ENCODE data around the gene DDX1. TPM values are rescaled to one million over a fixed set of nuclear protein-coding genes. Genes with fewer than 3 reads are reported as not detected.

DDX1 gene
- total RNA-seq, 1 donor from 2014 or later: 48.1 TPM

GRCh38 chr2:15616429-15616828 is 24.8 kb downstream of the DDX1 start:
- H3K9me3 ChIP-seq: no peaks in the 10 kb centered on the region
- intact Hi-C loops (cut with DNase I): loop anchor here (5.0 kb wide), 1 partner anchor 799 kb away; no protein-coding TSS in a partner anchor

GRCh38 chr2:15616850-15617777 is 25.4 kb downstream of the DDX1 start:
- no peaks in the 10 kb centered on the region for H3K9me3 ChIP-seq
- TF ChIP-seq, protein P1, sequence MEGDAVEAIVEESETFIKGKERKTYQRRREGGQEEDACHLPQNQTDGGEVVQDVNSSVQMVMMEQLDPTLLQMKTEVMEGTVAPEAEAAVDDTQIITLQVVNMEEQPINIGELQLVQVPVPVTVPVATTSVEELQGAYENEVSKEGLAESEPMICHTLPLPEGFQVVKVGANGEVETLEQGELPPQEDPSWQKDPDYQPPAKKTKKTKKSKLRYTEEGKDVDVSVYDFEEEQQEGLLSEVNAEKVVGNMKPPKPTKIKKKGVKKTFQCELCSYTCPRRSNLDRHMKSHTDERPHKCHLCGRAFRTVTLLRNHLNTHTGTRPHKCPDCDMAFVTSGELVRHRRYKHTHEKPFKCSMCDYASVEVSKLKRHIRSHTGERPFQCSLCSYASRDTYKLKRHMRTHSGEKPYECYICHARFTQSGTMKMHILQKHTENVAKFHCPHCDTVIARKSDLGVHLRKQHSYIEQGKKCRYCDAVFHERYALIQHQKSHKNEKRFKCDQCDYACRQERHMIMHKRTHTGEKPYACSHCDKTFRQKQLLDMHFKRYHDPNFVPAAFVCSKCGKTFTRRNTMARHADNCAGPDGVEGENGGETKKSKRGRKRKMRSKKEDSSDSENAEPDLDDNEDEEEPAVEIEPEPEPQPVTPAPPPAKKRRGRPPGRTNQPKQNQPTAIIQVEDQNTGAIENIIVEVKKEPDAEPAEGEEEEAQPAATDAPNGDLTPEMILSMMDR (IDR thresholded peaks at IDR 0.05): no peak
- TF ChIP-seq POLR2AphosphoS5 (IDR thresholded peaks at IDR 0.05; ENCODE audit: insufficient read depth in 1 of 2, low read depth in 1 of 2) (no peak), POLR2A (IDR thresholded peaks at IDR 0.05) (no peak)
- no peak overlapping the region for H3K27ac ChIP-seq
- no peaks in the 10 kb centered on the region for H3K27me3 ChIP-seq
- DNase-seq (ENCODE audit: extremely low spot score in 2 of 2): no peak
- peaks cover 0 to 56% of the 10 kb centered on the region in 2 donors for H3K36me3 ChIP-seq
- no peak overlapping the region for H3K4me3 ChIP-seq
- intact Hi-C loops (cut with DNase I): loop anchor here (5.0 kb wide), 1 partner anchor 800 kb away; no protein-coding TSS in a partner anchor
- H3K4me1 ChIP-seq: no peaks in the 10 kb centered on the region

More at GRCh38 chr2:15616429-15616828, 24.8 kb downstream of the DDX1 start:
- Histone ChIP-seq H3K4me3 (no peak overlapping the region), H3K27me3 (no peaks in the 10 kb centered on the region), H3K4me1 (no peaks in the 10 kb centered on the region), H3K27ac (no peak overlapping the region), H3K36me3 (peaks cover 0 to 51% of the 10 kb centered on the region in 2 donors)
- no peak for DNase-seq (ENCODE audit: extremely low spot score in 2 of 2)
- no peak for TF ChIP-seq POLR2A (IDR thresholded peaks at IDR 0.05)
- TF ChIP-seq, protein P1 (IDR thresholded peaks at IDR 0.05): no peak

- H3K27ac ChIP-seq: no peak overlapping the region
- TF ChIP-seq POLR2A (IDR thresholded peaks at IDR 0.05) (no peak), POLR2AphosphoS5 (IDR thresholded peaks at IDR 0.05; ENCODE audit: insufficient read depth in 1 of 2, low read depth in 1 of 2) (no peak)
- TF ChIP-seq, protein P1 (IDR thresholded peaks at IDR 0.05): no peak
- no peak overlapping the region for H3K4me3 ChIP-seq
- no peaks in the 10 kb centered on the region for H3K27me3 ChIP-seq
- DNase-seq (ENCODE audit: extremely low spot score in 2 of 2): no peak
- peaks cover 0 to 62% of the 10 kb centered on the region in 2 donors for H3K36me3 ChIP-seq
- H3K9me3 ChIP-seq: no peaks in the 10 kb centered on the region
- intact Hi-C loops (cut with DNase I): loop anchor here (5.0 kb wide), 1 partner anchor 801 kb away; no protein-coding TSS in a partner anchor
- no peaks in the 10 kb centered on the region for H3K4me1 ChIP-seq
Measured at GRCh38 chr2:15617778-15618448, 26.2 kb downstream of the DDX1 start.

DNA sequence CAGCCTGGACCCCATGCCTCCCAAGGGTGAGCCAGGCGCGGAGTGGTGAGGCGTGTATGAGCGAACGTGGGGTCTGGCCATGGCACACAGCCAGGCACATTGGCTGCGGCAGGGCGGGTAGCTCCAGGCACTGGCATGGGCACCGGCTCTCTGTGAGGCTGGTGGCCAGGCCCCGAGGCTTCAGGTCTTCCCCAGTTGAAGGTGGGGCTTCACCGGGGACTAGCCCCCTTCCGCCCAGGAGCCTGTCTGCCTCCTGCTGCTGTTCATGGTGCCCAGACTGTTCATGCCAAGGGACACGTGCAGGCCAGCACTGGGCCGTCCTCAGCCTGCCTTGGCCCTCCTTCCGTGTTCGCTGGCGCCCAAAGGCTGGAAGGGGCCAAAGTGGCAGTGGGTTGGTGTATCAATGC is 26.8 kb downstream of the DDX1 start:
- Histone ChIP-seq H3K4me1 (no peaks in the 10 kb centered on the region), H3K27ac (no peak overlapping the region), H3K36me3 (peaks cover 0 to 65% of the 10 kb centered on the region in 2 donors), H3K9me3 (no peaks in the 10 kb centered on the region), H3K27me3 (no peaks in the 10 kb centered on the region), H3K4me3 (no peak overlapping the region)
- TF ChIP-seq, protein P1 (IDR thresholded peaks at IDR 0.05): no peak
- TF ChIP-seq POLR2A (IDR thresholded peaks at IDR 0.05) (no peak), POLR2AphosphoS5 (IDR thresholded peaks at IDR 0.05; ENCODE audit: insufficient read depth in 1 of 2, low read depth in 1 of 2) (no peak)
- DNase-seq (ENCODE audit: extremely low spot score in 2 of 2): no peak
- intact Hi-C loops (cut with DNase I): loop anchor here (5.0 kb wide), 1 partner anchor 801 kb away; no protein-coding TSS in a partner anchor
